Thymus (tissue), 11 donors: Measurements from ENCODE around the gene SH3TC2. TPM values are rescaled to one million over a fixed set of nuclear protein-coding genes. Genes with fewer than 3 reads are reported as not detected.

Source experiments
- DNase-seq, 9 donors: peaks; one replicate each; pipeline ENCODE4 v3.0.0-alpha.2; 2013; ENCODE audit warnings: low spot score in 9 of 9, low read depth in 6 of 9, missing footprints in 1 of 9
- H3K27ac ChIP-seq, 2 donors: one replicate each; pipeline ENCODE4 v1.5.1; 2013; ENCODE audit warnings: control low read depth in 1 of 2, low read depth in 1 of 2, low read length in 1 of 2, mild to moderate bottlenecking in 1 of 2, moderate library complexity in 1 of 2
- H3K27me3 ChIP-seq, 2 donors: one replicate each; pipeline ENCODE4 v1.5.1; 2013; ENCODE audit warnings: low read length in 1 of 2; ENCODE audit not compliant: control insufficient read depth in 2 of 2, insufficient read depth in 1 of 2
- H3K36me3 ChIP-seq, 2 donors: one replicate each; pipeline ENCODE4 v1.5.1; 2013; ENCODE audit warnings: low read length in 1 of 2, mild to moderate bottlenecking in 1 of 2, moderate library complexity in 1 of 2; ENCODE audit not compliant: control insufficient read depth in 2 of 2, insufficient read depth in 2 of 2
- H3K4me1 ChIP-seq, 2 donors: one replicate each; pipeline ENCODE4 v1.5.1; 2013; ENCODE audit warnings: low read length in 2 of 2; ENCODE audit not compliant: control insufficient read depth in 2 of 2, insufficient read depth in 2 of 2
- H3K4me3 ChIP-seq, 2 donors: one replicate each; pipeline ENCODE4 v1.5.1; 2013; ENCODE audit warnings: low read length in 2 of 2, control low read depth in 1 of 2, mild to moderate bottlenecking in 1 of 2
- H3K9me3 ChIP-seq, 2 donors: one replicate each; pipeline ENCODE4 v1.5.1; 2013; ENCODE audit warnings: low read length in 1 of 2, mild to moderate bottlenecking in 1 of 2; ENCODE audit not compliant: control insufficient read depth in 2 of 2, insufficient read depth in 1 of 2
- WGBS: extraction: QIAGEN DNeasy Blood & Tissue Kit; methylation state at CpG from one replicate; pipeline ENCODE4 v1.1.7; 2013; 5-methylcytosine and 5-hydroxymethylcytosine counted together
- polyA plus RNA-seq: library from polyadenylated mRNA; stranded (reverse); fragments of 200-250 nt; gene quantifications from one replicate; pipeline ENCODE4 v1.2.3, GENCODE V29; 2013
- total RNA-seq: library from RNA; stranded (reverse); fragments of 120-200 nt; gene quantifications from one replicate; pipeline ENCODE4 v1.2.4, GENCODE V29; 2013
- donor health status: healthy.

Gene SH3TC2
- total and polyA plus RNA-seq, 2 donors, result 0.24 to 0.48 TPM

- WGBS, result 80% methylated on average over 6 of the region's 6 CpGs
- no peak for DNase-seq
- Histone ChIP-seq H3K27ac (no peak overlapping the region), H3K9me3 (no peaks in the 10 kb centered on the region), H3K27me3 (no peaks in the 10 kb centered on the region), H3K36me3 (no peaks in the 10 kb centered on the region), H3K4me1 (no peaks in the 10 kb centered on the region), H3K4me3 (no peak overlapping the region)
These were observed 34.7 kb downstream of the SH3TC2 start for GRCh38 chr5:149028161-149028560.

GRCh38 chr5:149027636-149028035, 35.2 kb downstream of the SH3TC2 start:
- DNase-seq, result no peak
- 96% methylated on average over 12 of the region's 12 CpGs for WGBS
- H3K4me1 ChIP-seq, result no peaks in the 10 kb centered on the region

GRCh38 chr5:149024943-149025342, 37.9 kb downstream of the SH3TC2 start:
- no peaks in the 10 kb centered on the region for H3K9me3 ChIP-seq
- H3K27me3 ChIP-seq, result no peaks in the 10 kb centered on the region
- no peak overlapping the region for H3K4me3 ChIP-seq
- H3K4me1 ChIP-seq, result no peaks in the 10 kb centered on the region
- H3K36me3 ChIP-seq, result no peaks in the 10 kb centered on the region
- DNase-seq, result no peak
- no peak overlapping the region for H3K27ac ChIP-seq

More at GRCh38 chr5:149027636-149028035, 35.2 kb downstream of the SH3TC2 start:
- H3K27me3 ChIP-seq, result no peaks in the 10 kb centered on the region
- no peak overlapping the region for H3K27ac ChIP-seq
- H3K36me3 ChIP-seq, result no peaks in the 10 kb centered on the region
- H3K9me3 ChIP-seq, result no peaks in the 10 kb centered on the region
- H3K4me3 ChIP-seq, result no peak overlapping the region

GRCh38 chr5:149024477-149024876, 38.4 kb downstream of the SH3TC2 start:
- Histone ChIP-seq H3K36me3 (no peaks in the 10 kb centered on the region), H3K9me3 (no peaks in the 10 kb centered on the region), H3K4me3 (no peak overlapping the region), H3K4me1 (no peaks in the 10 kb centered on the region), H3K27ac (no peak overlapping the region), H3K27me3 (no peaks in the 10 kb centered on the region)
- WGBS, result 80% methylated on average over 1 of the region's 1 CpG
- DNase-seq, result no peak

- Histone ChIP-seq H3K36me3 (no peaks in the 10 kb centered on the region), H3K4me3 (no peak overlapping the region), H3K27me3 (no peaks in the 10 kb centered on the region), H3K9me3 (no peaks in the 10 kb centered on the region), H3K27ac (no peak overlapping the region), H3K4me1 (no peaks in the 10 kb centered on the region)
- no peak for DNase-seq
- 93% methylated on average over 1 of the region's 1 CpG for WGBS
These were observed 40.7 kb downstream of the SH3TC2 start for GRCh38 chr5:149022200-149022599.

GRCh38 chr5:149019679-149020078, 43.2 kb downstream of the SH3TC2 start:
- H3K9me3 ChIP-seq, result no peaks in the 10 kb centered on the region
- H3K4me1 ChIP-seq, result no peaks in the 10 kb centered on the region
- no peaks in the 10 kb centered on the region for H3K36me3 ChIP-seq
- 95% methylated on average over 4 of the region's 4 CpGs for WGBS
- no peak overlapping the region for H3K4me3 ChIP-seq
- DNase-seq, result no peak
- no peaks in the 10 kb centered on the region for H3K27me3 ChIP-seq
- no peak overlapping the region for H3K27ac ChIP-seq

- H3K4me3 ChIP-seq, result no peak overlapping the region
- H3K27ac ChIP-seq, result no peak overlapping the region
- no peaks in the 10 kb centered on the region for H3K27me3 ChIP-seq
- no peaks in the 10 kb centered on the region for H3K9me3 ChIP-seq
- no peak for DNase-seq
- no peaks in the 10 kb centered on the region for H3K4me1 ChIP-seq
- H3K36me3 ChIP-seq, result no peaks in the 10 kb centered on the region
- WGBS, result 69% methylated on average over 2 of the region's 2 CpGs
These were observed 43.9 kb downstream of the SH3TC2 start for GRCh38 chr5:149018909-149019443.

GRCh38 chr5:149017636-149018035, 45.2 kb downstream of the SH3TC2 start:
- no peaks in the 10 kb centered on the region for H3K4me1 ChIP-seq
- no peaks in the 10 kb centered on the region for H3K27me3 ChIP-seq
- DNase-seq, result no peak
- WGBS, result 93% methylated on average over 1 of the region's 1 CpG
- H3K36me3 ChIP-seq, result no peaks in the 10 kb centered on the region
- no peak overlapping the region for H3K4me3 ChIP-seq
- H3K9me3 ChIP-seq, result no peaks in the 10 kb centered on the region
- no peak overlapping the region for H3K27ac ChIP-seq

- H3K4me1 ChIP-seq, result no peaks in the 10 kb centered on the region
- WGBS, result 90% methylated on average over 1 of the region's 1 CpG
- DNase-seq, result no peak
- H3K27me3 ChIP-seq, result no peaks in the 10 kb centered on the region
- no peaks in the 10 kb centered on the region for H3K36me3 ChIP-seq
- H3K4me3 ChIP-seq, result no peak overlapping the region
- no peak overlapping the region for H3K27ac ChIP-seq
- no peaks in the 10 kb centered on the region for H3K9me3 ChIP-seq
These were observed 47.3 kb downstream of the SH3TC2 start for GRCh38 chr5:149015561-149015960.

- Histone ChIP-seq H3K4me1 (no peaks in the 10 kb centered on the region), H3K27me3 (no peaks in the 10 kb centered on the region), H3K36me3 (no peaks in the 10 kb centered on the region), H3K4me3 (no peak overlapping the region), H3K27ac (no peak overlapping the region), H3K9me3 (no peaks in the 10 kb centered on the region)
- 95% methylated on average over 1 of the region's 1 CpG for WGBS
- no peak for DNase-seq
These were observed 47.7 kb downstream of the SH3TC2 start for GRCh38 chr5:149015126-149015525.
